Calu3 (cell line): ENCODE data around the gene C1QTNF6. TPM values are rescaled to one million over a fixed set of nuclear protein-coding genes. Genes with fewer than 3 reads are reported as not detected.

Experiments
- BruUV-seq: library from RNA; stranded (reverse); fragments of 400-500 nt; replicated peaks from 2 replicates; lab custom pipeline; 2021; lab: Mats Ljungman, UMichigan
- CTCF ChIA-PET: fragments of 300-600 bp; sonication (Branson Sonifier 250); formaldehyde crosslinking; loops from one replicate; lab custom pipeline; 2022; ENCODE audit warnings: antibody characterized with exemption; lab: Charles Lee
- DNase-seq: peaks from one replicate; pipeline ENCODE4 v3.0.0; 2022
- H3K27ac Mint-ChIP-seq: one replicate; pipeline ENCODE4 v1.8.0; 2022; ENCODE audit warnings: mixed read lengths; ENCODE audit not compliant: unreplicated experiment
- H3K27me3 Mint-ChIP-seq: one replicate; pipeline ENCODE4 v1.8.0; 2022; ENCODE audit warnings: mixed read lengths; ENCODE audit not compliant: unreplicated experiment
- H3K36me3 Mint-ChIP-seq: one replicate; pipeline ENCODE4 v1.8.0; 2022; ENCODE audit warnings: mild to moderate bottlenecking, moderate library complexity, mixed read lengths; ENCODE audit not compliant: insufficient read depth, unreplicated experiment
- H3K4me1 Mint-ChIP-seq: one replicate; pipeline ENCODE4 v1.8.0; 2022; ENCODE audit warnings: mild to moderate bottlenecking, low read depth, mixed read lengths; ENCODE audit not compliant: unreplicated experiment
- H3K4me3 Mint-ChIP-seq: one replicate; pipeline ENCODE4 v1.8.0; 2022; ENCODE audit warnings: mild to moderate bottlenecking, low read depth, moderate library complexity, mixed read lengths; ENCODE audit not compliant: unreplicated experiment
- H3K9me3 Mint-ChIP-seq: one replicate; pipeline ENCODE4 v1.8.0; 2022; ENCODE audit warnings: low read depth, mixed read lengths; ENCODE audit not compliant: unreplicated experiment
- CTCF ChIP-seq: fragments of 200-600 bp; IDR thresholded peaks from one replicate; pipeline ENCODE4 v1.8.0; 2022; ENCODE audit warnings: antibody characterized with exemption; ENCODE audit not compliant: unreplicated experiment
- intact Hi-C: fragments of 100-400 bp; cut with micrococcal nuclease; formaldehyde crosslinking; loops from one replicate; pipeline ENCODE4 v1.10.0; 2022; ENCODE audit not compliant: unreplicated experiment
- total RNA-seq: library from RNA; stranded (reverse); gene quantifications from 2 replicates; pipeline ENCODE4 v1.2.3, GENCODE V29; 2022

Gene C1QTNF6
- total RNA-seq, 1 experiment from 2014 or later, result 6.2 TPM

DNA sequence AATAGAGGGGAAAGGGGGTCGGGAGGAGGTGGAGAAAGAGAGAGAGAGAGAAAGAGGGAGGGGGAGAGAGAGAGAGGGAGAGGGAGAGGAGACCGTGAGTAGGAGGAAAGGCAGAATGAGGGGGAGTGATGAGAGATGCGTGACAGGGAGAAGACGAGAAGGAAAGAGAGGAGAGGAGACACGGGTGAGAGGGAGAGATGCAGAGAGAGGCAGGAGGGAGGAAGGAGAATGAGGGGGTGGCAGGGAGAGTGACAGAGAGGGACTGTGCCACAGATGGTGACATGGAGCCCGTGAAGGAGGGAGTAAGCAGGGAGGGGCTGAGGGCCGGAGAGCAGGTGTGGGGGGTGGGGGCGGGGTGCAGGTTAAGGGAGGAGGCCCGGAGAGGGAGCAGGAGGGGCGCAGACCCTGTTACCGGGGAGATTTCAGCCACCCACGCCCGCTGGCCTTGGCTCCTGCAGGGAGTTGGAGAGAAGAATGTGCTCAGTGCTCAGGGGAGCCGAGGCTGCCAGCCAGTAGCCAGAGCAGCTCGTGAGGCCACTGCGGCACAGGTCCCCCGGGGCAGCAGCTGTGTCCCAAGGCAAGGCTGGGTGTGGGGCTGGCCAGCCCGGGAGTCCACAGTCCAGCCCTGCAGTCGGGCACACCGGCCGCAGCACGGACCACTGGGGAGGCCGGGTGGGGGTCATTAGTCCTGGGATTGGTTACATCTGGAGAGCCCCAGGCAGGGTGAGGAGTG is 24.3 kb upstream of the C1QTNF6 start, which contains the start of gene SSTR3:
SSTR3 (minus strand) TSS at position 304 of the 733 bp plus-strand sequence. CDS start 4,674 bp downstream, outside the sequence.
- no peak within 1 kb of the TSS for H3K27ac Mint-ChIP-seq
- intact Hi-C loops, result no loop called here
- H3K36me3 Mint-ChIP-seq, result no peaks in the 10 kb centered on the region
- H3K4me3 Mint-ChIP-seq, result no peak within 1 kb of the TSS
- no peaks in the 10 kb centered on the region for H3K9me3 Mint-ChIP-seq
- DNase-seq, result no peak
- BruUV-seq, result no TSS peak
- no peaks in the 10 kb centered on the region for H3K4me1 Mint-ChIP-seq
- TF ChIP-seq CTCF, result no peak
- peaks cover 83% of the 10 kb centered on the region for H3K27me3 Mint-ChIP-seq
- CTCF ChIA-PET, result no interaction called here

GRCh38 chr22:37211866-37212173 is 23.8 kb upstream of the C1QTNF6 start:
- Mint-ChIP-seq H3K27me3 (peaks cover 78% of the 10 kb centered on the region), H3K27ac (no peak overlapping the region), H3K4me3 (no peak overlapping the region), H3K9me3 (no peaks in the 10 kb centered on the region), H3K4me1 (no peaks in the 10 kb centered on the region), H3K36me3 (no peaks in the 10 kb centered on the region)
- no peak for DNase-seq
- no peak for TF ChIP-seq CTCF
- intact Hi-C loops, result no loop called here
- CTCF ChIA-PET, result no interaction called here
- no TSS peak for BruUV-seq

GRCh38 chr22:37211075-37211865 is 23.2 kb upstream of the C1QTNF6 start:
- no peaks in the 10 kb centered on the region for H3K9me3 Mint-ChIP-seq
- CTCF ChIA-PET, result no interaction called here
- BruUV-seq, result no TSS peak
- no peak for DNase-seq
- H3K27me3 Mint-ChIP-seq, result peaks cover 73% of the 10 kb centered on the region
- H3K4me3 Mint-ChIP-seq, result no peak overlapping the region
- no peaks in the 10 kb centered on the region for H3K36me3 Mint-ChIP-seq
- no peak for TF ChIP-seq CTCF
- intact Hi-C loops, result no loop called here
- no peaks in the 10 kb centered on the region for H3K4me1 Mint-ChIP-seq
- H3K27ac Mint-ChIP-seq, result no peak overlapping the region

DNA sequence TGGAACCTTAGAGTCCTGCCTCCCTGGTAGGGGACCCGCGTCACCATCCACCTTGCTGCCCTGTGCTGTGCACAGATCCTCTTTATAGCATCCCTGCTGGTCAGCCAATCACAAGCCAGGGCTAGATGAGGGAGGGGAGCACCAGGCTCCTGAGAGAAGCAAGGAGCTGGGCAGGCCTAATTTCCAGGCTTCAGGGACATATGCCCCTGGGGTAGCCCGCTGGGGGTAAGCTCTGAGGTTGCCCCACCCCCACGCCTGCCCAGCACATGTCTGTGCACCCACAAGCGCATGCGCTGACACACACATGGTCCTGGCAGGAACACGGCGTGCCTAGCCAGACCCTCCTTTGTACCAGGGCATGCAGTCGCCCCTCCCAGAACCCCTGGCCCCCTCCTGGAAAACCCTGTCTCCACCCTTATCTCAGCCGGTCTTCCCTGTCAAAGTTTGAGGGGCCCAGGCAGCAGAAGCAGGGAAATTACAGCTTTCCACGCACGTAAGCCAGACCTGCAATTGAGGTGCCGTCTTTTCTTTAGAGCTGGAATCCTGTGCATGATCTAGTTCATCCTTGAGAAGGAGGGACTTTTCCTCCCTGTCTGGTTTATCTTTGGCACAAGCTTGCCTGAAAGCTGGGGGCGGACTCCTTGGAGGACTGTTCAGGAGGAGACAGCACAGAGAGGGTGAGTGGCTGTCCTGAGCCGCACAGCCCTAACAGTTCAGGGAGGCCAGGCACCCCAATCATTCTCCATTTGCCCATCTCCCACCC is 22.2 kb upstream of the C1QTNF6 start:
- no peak for DNase-seq
- CTCF ChIA-PET, result no interaction called here
- Mint-ChIP-seq H3K4me3 (no peak overlapping the region), H3K9me3 (no peaks in the 10 kb centered on the region), H3K4me1 (no peaks in the 10 kb centered on the region), H3K27me3 (peaks cover 65% of the 10 kb centered on the region), H3K27ac (no peak overlapping the region), H3K36me3 (no peaks in the 10 kb centered on the region)
- intact Hi-C loops, result no loop called here
- TF ChIP-seq CTCF, result no peak
- BruUV-seq, result no TSS peak
